Measurements from ENCODE around the gene IARS1. TPM values are rescaled to one million over a fixed set of nuclear protein-coding genes. Genes with fewer than 3 reads are reported as not detected.

Gene IARS1
- total and polyA plus RNA-seq, 3 donors from 2014 or later = 57.2 to 143 (median 112) TPM

- no peaks in the 10 kb centered on the region for H3K36me3 ChIP-seq (ENCODE audit: low read depth, missing control alignments)
- TF ChIP-seq POLR2A (IDR thresholded peaks at IDR 0.05) = no peak
- TF ChIP-seq, protein P1, sequence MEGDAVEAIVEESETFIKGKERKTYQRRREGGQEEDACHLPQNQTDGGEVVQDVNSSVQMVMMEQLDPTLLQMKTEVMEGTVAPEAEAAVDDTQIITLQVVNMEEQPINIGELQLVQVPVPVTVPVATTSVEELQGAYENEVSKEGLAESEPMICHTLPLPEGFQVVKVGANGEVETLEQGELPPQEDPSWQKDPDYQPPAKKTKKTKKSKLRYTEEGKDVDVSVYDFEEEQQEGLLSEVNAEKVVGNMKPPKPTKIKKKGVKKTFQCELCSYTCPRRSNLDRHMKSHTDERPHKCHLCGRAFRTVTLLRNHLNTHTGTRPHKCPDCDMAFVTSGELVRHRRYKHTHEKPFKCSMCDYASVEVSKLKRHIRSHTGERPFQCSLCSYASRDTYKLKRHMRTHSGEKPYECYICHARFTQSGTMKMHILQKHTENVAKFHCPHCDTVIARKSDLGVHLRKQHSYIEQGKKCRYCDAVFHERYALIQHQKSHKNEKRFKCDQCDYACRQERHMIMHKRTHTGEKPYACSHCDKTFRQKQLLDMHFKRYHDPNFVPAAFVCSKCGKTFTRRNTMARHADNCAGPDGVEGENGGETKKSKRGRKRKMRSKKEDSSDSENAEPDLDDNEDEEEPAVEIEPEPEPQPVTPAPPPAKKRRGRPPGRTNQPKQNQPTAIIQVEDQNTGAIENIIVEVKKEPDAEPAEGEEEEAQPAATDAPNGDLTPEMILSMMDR (IDR thresholded peaks at IDR 0.05) = no peak
- H3K27ac ChIP-seq = no peak overlapping the region
- intact Hi-C loops (cut with DNase I; ENCODE audit: low total_unique reads) = no loop called here
- H3K27me3 ChIP-seq = no peaks in the 10 kb centered on the region
- H3K4me1 ChIP-seq = peaks cover 11% of the 10 kb centered on the region
- H3K4me3 ChIP-seq = no peak overlapping the region
- H3K9me3 ChIP-seq = no peaks in the 10 kb centered on the region
- WGBS, 2 donors = 90 to 92% methylated on average over 3 of the region's 3 CpGs
- no peak for DNase-seq
Measured at GRCh38 chr9:92298036-92298435, 4.5 kb upstream of the IARS1 start.

- Histone ChIP-seq H3K27ac (no peak overlapping the region), H3K27me3 (no peaks in the 10 kb centered on the region), H3K4me1 (peaks cover 14% of the 10 kb centered on the region), H3K9me3 (no peaks in the 10 kb centered on the region), H3K36me3 (ENCODE audit: low read depth, missing control alignments) (no peaks in the 10 kb centered on the region), H3K4me3 (no peak overlapping the region)
- intact Hi-C loops (cut with DNase I; ENCODE audit: low total_unique reads) = no loop called here
- no peak for DNase-seq
- 95 to 96% methylated on average over 3 of the region's 3 CpGs for WGBS, 2 donors
- TF ChIP-seq, protein P1 (IDR thresholded peaks at IDR 0.05) = no peak
- no peak for TF ChIP-seq POLR2A (IDR thresholded peaks at IDR 0.05)
Measured at GRCh38 chr9:92297611-92298010, 4.1 kb upstream of the IARS1 start.

DNA sequence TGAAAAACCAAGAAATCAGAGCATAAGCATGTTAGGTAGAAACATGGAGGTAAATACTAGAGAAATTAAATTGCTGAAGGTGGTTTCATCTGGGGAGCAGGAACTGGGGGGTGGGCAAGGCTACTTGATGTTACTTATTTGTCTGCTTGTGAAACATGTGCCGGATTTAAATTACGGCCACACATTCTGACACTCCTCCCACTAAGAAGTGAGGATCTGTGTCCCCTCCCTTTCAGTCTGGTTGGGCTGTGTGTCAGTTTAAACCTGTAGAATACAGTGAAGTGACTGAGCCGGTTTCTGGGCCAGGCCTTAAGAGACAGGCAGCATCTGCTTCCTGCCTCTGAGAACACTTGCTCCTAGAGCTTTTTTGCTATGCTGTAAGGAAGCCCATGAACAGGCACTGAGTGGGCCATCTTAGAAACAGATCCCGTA is 2.3 kb upstream of the IARS1 start:
- intact Hi-C loops (cut with DNase I; ENCODE audit: low total_unique reads) = no loop called here
- no peak for DNase-seq
- no peak overlapping the region for H3K4me3 ChIP-seq
- 51 to 62% methylated on average over 4 of the region's 4 CpGs for WGBS, 2 donors
- TF ChIP-seq, protein P1 (IDR thresholded peaks at IDR 0.05) = no peak
- no peak for TF ChIP-seq POLR2A (IDR thresholded peaks at IDR 0.05)
- peaks cover 25% of the 10 kb centered on the region for H3K4me1 ChIP-seq
- peak overlapping the region in 1 of 2 donors; percentile 16 for H3K27ac ChIP-seq
- no peaks in the 10 kb centered on the region for H3K36me3 ChIP-seq (ENCODE audit: low read depth, missing control alignments)
- H3K9me3 ChIP-seq = no peaks in the 10 kb centered on the region
- H3K27me3 ChIP-seq = no peaks in the 10 kb centered on the region

DNA sequence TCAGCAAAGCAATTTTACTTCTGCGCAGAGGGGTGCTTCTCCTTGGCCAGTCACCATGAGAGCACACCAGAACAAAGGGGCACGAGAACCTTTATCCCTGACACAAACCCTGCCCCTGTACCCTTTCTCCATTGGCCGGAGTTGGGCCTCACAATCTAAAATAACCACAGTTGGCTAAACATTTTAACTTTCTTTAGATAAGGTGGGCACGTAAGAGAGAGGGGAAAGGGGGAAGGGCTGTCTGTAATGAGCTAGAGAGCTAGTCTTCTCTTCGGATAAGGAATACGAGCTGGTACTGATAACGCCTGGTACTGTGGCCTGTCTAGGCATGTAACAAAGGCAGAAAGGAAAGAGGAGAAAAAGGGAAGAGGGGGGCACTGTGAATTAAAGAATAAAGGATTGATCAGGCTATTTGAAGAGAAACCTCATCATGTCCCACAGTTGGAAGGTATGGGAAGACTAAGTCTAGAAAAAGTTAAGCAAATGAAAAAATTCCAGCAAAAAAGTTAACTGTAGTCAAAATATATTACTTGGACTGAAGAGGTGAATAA is 1.8 kb upstream of the IARS1 start:
- peak; percentile 39 for DNase-seq
- H3K27ac ChIP-seq = peak overlapping the region in 1 of 2 donors; percentile 16
- H3K4me3 ChIP-seq = no peak overlapping the region
- WGBS, 2 donors = 67 to 70% methylated on average over 7 of the region's 7 CpGs
- H3K9me3 ChIP-seq = no peaks in the 10 kb centered on the region
- no peaks in the 10 kb centered on the region for H3K36me3 ChIP-seq (ENCODE audit: low read depth, missing control alignments)
- intact Hi-C loops (cut with DNase I; ENCODE audit: low total_unique reads) = no loop called here
- peaks cover 25% of the 10 kb centered on the region for H3K4me1 ChIP-seq
- H3K27me3 ChIP-seq = no peaks in the 10 kb centered on the region
- TF ChIP-seq POLR2A (IDR thresholded peaks at IDR 0.05) = no peak
- TF ChIP-seq, protein P1 (IDR thresholded peaks at IDR 0.05) = no peak

GRCh38 chr9:92294297-92294676 is 790 bp upstream of the IARS1 start:
- Histone ChIP-seq H3K9me3 (no peaks in the 10 kb centered on the region), H3K27ac (peak overlapping the region; percentile 58 to 77), H3K27me3 (no peaks in the 10 kb centered on the region), H3K36me3 (ENCODE audit: low read depth, missing control alignments) (no peaks in the 10 kb centered on the region), H3K4me3 (peak overlapping the region; percentile 62 to 73), H3K4me1 (peaks cover 25% of the 10 kb centered on the region)
- WGBS, 2 donors = 7 to 15% methylated on average over 13 of the region's 13 CpGs
- DNase-seq = peak; percentile 20
- intact Hi-C loops (cut with DNase I; ENCODE audit: low total_unique reads) = no loop called here
- TF ChIP-seq, protein P1 (IDR thresholded peaks at IDR 0.05) = no peak
- TF ChIP-seq POLR2A (IDR thresholded peaks at IDR 0.05) = no peak
